Endometrial microvascular endothelial cells (primary cell): Measurements from ENCODE around the gene SKAP1. TPM values are rescaled to one million over a fixed set of nuclear protein-coding genes. Genes with fewer than 3 reads are reported as not detected.
"Not testable (repeated sequence)": the region's sequence is repeated elsewhere in the genome, so short reads cannot be mapped to it uniquely, and the experiment has no call there.

Experiments
- in situ Hi-C: cut with HindIII; loops from 2 replicates; pipeline ENCODE4 v1.10.0; 2017; ENCODE audit warnings: low sequenced_read_pairs, low pct_unique_long_range_greater_than_20kb; ENCODE audit errors: inconsistent ontology term
- total RNA-seq: library from RNA; depleted of rRNA; stranded (reverse); fragments of >200 nt; gene quantifications from one replicate; pipeline ENCODE4 v1.2.3, GENCODE V29; 2015; ENCODE audit errors: inconsistent ontology term

The SKAP1 gene
- total RNA-seq, 1 donor from 2014 or later: not detected

- in situ Hi-C loops: no loop called here
Measured at GRCh38 chr17:48344251-48344650, 85.8 kb downstream of the SKAP1 start.

GRCh38 chr17:48340916-48341315 lies 89.1 kb downstream of the SKAP1 start:
- in situ Hi-C loops: no loop called here

- in situ Hi-C loops: no loop called here
Measured at GRCh38 chr17:48338720-48339119, 91.3 kb downstream of the SKAP1 start.

GRCh38 chr17:48337903-48338302 lies 92.1 kb downstream of the SKAP1 start:
- in situ Hi-C loops: not testable (repeated sequence)

GRCh38 chr17:48336986-48337385 lies 93.0 kb downstream of the SKAP1 start:
- in situ Hi-C loops: no loop called here

GRCh38 chr17:48335858-48336500 lies 94.0 kb downstream of the SKAP1 start:
- in situ Hi-C loops: no loop called here

GRCh38 chr17:48335146-48335784 lies 94.7 kb downstream of the SKAP1 start:
- in situ Hi-C loops: no loop called here

GRCh38 chr17:48333034-48333530 lies 96.9 kb downstream of the SKAP1 start:
- in situ Hi-C loops: no loop called here

GRCh38 chr17:48330887-48331286 lies 99.1 kb downstream of the SKAP1 start:
- in situ Hi-C loops: no loop called here

- in situ Hi-C loops: no loop called here
Measured at GRCh38 chr17:48330421-48330820, 99.6 kb downstream of the SKAP1 start.

- in situ Hi-C loops: no loop called here
Measured at GRCh38 chr17:48328457-48328856, 101.6 kb downstream of the SKAP1 start.

GRCh38 chr17:48326310-48326709 lies 103.7 kb downstream of the SKAP1 start:
- in situ Hi-C loops: no loop called here

GRCh38 chr17:48322060-48322459 lies 108.0 kb downstream of the SKAP1 start:
- in situ Hi-C loops: no loop called here

- in situ Hi-C loops: no loop called here
Measured at GRCh38 chr17:48317732-48318131, 112.3 kb downstream of the SKAP1 start.

GRCh38 chr17:48314716-48315115 lies 115.3 kb downstream of the SKAP1 start:
- in situ Hi-C loops: no loop called here

- in situ Hi-C loops: no loop called here
Measured at GRCh38 chr17:48313096-48313755, 116.8 kb downstream of the SKAP1 start.

- in situ Hi-C loops: no loop called here
Measured at GRCh38 chr17:48311324-48311723, 118.7 kb downstream of the SKAP1 start.

GRCh38 chr17:48310748-48311213 lies 119.2 kb downstream of the SKAP1 start:
- in situ Hi-C loops: no loop called here

- in situ Hi-C loops: no loop called here
Measured at GRCh38 chr17:48308581-48308980, 121.4 kb downstream of the SKAP1 start.

- in situ Hi-C loops: no loop called here
Measured at GRCh38 chr17:48307814-48308411, 122.1 kb downstream of the SKAP1 start.
